ENCODE results near the gene TNS2. TPM values are rescaled to one million over a fixed set of nuclear protein-coding genes. Genes with fewer than 3 reads are reported as not detected.

The TNS2 gene
- total and polyA plus RNA-seq, 2 of the 13 experiments (the other 11 are each of a cell fraction or from before 2014, with no cell fraction given) = 8.9 to 20.4 TPM

GRCh38 chr12:53097564-53098353 is 47.9 kb downstream of the TNS2 start, which contains the start of gene IGFBP6 (continued):
- TF ChIP-seq, protein P1, sequence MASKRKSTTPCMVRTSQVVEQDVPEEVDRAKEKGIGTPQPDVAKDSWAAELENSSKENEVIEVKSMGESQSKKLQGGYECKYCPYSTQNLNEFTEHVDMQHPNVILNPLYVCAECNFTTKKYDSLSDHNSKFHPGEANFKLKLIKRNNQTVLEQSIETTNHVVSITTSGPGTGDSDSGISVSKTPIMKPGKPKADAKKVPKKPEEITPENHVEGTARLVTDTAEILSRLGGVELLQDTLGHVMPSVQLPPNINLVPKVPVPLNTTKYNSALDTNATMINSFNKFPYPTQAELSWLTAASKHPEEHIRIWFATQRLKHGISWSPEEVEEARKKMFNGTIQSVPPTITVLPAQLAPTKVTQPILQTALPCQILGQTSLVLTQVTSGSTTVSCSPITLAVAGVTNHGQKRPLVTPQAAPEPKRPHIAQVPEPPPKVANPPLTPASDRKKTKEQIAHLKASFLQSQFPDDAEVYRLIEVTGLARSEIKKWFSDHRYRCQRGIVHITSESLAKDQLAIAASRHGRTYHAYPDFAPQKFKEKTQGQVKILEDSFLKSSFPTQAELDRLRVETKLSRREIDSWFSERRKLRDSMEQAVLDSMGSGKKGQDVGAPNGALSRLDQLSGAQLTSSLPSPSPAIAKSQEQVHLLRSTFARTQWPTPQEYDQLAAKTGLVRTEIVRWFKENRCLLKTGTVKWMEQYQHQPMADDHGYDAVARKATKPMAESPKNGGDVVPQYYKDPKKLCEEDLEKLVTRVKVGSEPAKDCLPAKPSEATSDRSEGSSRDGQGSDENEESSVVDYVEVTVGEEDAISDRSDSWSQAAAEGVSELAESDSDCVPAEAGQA (IDR thresholded peaks at IDR 0.05; ENCODE audit: low read depth) = no peak
- TF ChIP-seq, protein P1 (CRISPR knock-in tag; IDR thresholded peaks at IDR 0.05; ENCODE audit: borderline replicate concordance) = no peak
- TF ChIP-seq PRMT3 (CRISPR knock-in tag; IDR thresholded peaks at IDR 0.05; ENCODE audit: borderline replicate concordance, low read depth) (no peak), HNRNPK (IDR thresholded peaks at IDR 0.05; ENCODE audit: low read depth, low read length, poor library complexity, severe bottlenecking) (peak; percentile 75), STAG1 (CRISPR knock-in tag; IDR thresholded peaks at IDR 0.05) (no peak), RFX5 (IDR thresholded peaks at IDR 0.05; ENCODE audit: low read depth, low read length) (no peak), ZNF501 (CRISPR knock-in tag; IDR thresholded peaks at IDR 0.05) (0 out of 2 replicates have a peak, but pooled peaks have one; percentile 13), SPEN (CRISPR knock-in tag; IDR thresholded peaks at IDR 0.05; ENCODE audit: low read depth) (no peak; the same call in 1 of the 2 replicates), CCAR2 (optimal IDR thresholded peaks at IDR 0.05; ENCODE audit: low read depth, low read length) (no peak), NONO (IDR thresholded peaks at IDR 0.05) (no peak), NONO (CRISPR knock-in tag; conservative IDR thresholded peaks at IDR 0.05) (peak; percentile 42; the same call in 1 of the 2 replicates), FOXA3 (CRISPR knock-in tag; IDR thresholded peaks at IDR 0.05) (no peak), ZNF781 (CRISPR knock-in tag; IDR thresholded peaks at IDR 0.05; ENCODE audit: borderline replicate concordance, not compliant biosample characterization) (no peak), HOXA3 (CRISPR knock-in tag; IDR thresholded peaks at IDR 0.05) (peak; percentile 60), CBFB (CRISPR knock-in tag; IDR thresholded peaks at IDR 0.05) (0 out of 2 replicates have a peak, but pooled peaks have one; percentile 2), SALL1 (CRISPR knock-in tag; IDR thresholded peaks at IDR 0.05) (no peak; the same call in 1 of the 2 replicates), EEA1 (CRISPR knock-in tag; IDR thresholded peaks at IDR 0.05; ENCODE audit: borderline replicate concordance) (peak; percentile 47; the same call in 1 of the 2 replicates), ZSCAN9 (CRISPR knock-in tag; IDR thresholded peaks at IDR 0.05; ENCODE audit: borderline replicate concordance) (no peak), RXRB (CRISPR knock-in tag; IDR thresholded peaks at IDR 0.05; ENCODE audit: borderline replicate concordance) (no peak), ZNF543 (CRISPR knock-in tag; IDR thresholded peaks at IDR 0.05) (no peak)
- TF ChIP-seq, protein P2, sequence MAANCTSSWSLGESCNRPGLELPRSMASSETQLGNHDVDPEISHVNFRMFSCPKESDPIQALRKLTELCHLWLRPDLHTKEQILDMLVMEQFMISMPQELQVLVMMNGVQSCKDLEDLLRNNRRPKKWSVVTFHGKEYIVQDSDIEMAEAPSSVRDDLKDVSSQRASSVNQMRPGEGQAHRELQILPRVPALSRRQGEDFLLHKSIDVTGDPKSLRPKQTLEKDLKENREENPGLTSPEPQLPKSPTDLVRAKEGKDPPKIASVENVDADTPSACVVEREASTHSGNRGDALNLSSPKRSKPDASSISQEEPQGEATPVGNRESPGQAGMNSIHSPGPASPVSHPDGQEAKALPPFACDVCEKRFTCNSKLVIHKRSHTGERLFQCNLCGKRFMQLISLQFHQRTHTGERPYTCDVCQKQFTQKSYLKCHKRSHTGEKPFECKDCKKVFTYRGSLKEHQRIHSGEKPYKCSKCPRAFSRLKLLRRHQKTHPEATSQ (CRISPR knock-in tag; IDR thresholded peaks at IDR 0.05; ENCODE audit: borderline replicate concordance) = no peak
- TF ChIP-seq, protein P3, sequence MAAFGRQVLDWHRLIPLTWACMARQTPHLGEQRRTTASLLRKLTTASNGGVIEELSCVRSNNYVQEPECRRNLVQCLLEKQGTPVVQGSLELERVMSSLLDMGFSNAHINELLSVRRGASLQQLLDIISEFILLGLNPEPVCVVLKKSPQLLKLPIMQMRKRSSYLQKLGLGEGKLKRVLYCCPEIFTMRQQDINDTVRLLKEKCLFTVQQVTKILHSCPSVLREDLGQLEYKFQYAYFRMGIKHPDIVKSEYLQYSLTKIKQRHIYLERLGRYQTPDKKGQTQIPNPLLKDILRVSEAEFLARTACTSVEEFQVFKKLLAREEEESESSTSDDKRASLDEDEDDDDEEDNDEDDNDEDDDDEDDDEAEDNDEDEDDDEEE (CRISPR knock-in tag; IDR thresholded peaks at IDR 0.05) = no peak

Data from HepG2 (cell line).